Measurements from ENCODE around the gene BRD3.
A peak's percentile ranks its signal among the peaks of the same experiment; 100 is the strongest.

BRD3 gene

GRCh38 chr9:134024828-134025605 is 42.8 kb downstream of the BRD3 start, which contains the start of gene BRD3OS:
BRD3OS (plus strand) TSS chr9:134025481; CDS start chr9:134026748, 1,267 bp downstream.
- peak within 1 kb of the TSS; percentile 92 for H3K4me3 ChIP-seq (ENCODE audit: low read depth, low read length)
- TF ChIP-seq, protein P1, sequence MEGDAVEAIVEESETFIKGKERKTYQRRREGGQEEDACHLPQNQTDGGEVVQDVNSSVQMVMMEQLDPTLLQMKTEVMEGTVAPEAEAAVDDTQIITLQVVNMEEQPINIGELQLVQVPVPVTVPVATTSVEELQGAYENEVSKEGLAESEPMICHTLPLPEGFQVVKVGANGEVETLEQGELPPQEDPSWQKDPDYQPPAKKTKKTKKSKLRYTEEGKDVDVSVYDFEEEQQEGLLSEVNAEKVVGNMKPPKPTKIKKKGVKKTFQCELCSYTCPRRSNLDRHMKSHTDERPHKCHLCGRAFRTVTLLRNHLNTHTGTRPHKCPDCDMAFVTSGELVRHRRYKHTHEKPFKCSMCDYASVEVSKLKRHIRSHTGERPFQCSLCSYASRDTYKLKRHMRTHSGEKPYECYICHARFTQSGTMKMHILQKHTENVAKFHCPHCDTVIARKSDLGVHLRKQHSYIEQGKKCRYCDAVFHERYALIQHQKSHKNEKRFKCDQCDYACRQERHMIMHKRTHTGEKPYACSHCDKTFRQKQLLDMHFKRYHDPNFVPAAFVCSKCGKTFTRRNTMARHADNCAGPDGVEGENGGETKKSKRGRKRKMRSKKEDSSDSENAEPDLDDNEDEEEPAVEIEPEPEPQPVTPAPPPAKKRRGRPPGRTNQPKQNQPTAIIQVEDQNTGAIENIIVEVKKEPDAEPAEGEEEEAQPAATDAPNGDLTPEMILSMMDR (IDR thresholded peaks at IDR 0.05; ENCODE audit: borderline replicate concordance, insufficient read depth, low read depth, low read length) = no peak

- H3K4me3 ChIP-seq (ENCODE audit: low read depth, low read length) = no peak overlapping the region
- TF ChIP-seq, protein P1 (IDR thresholded peaks at IDR 0.05; ENCODE audit: borderline replicate concordance, insufficient read depth, low read depth, low read length) = no peak
Measured at GRCh38 chr9:134024214-134024792, 43.5 kb downstream of the BRD3 start.

- no peak overlapping the region for H3K4me3 ChIP-seq (ENCODE audit: low read depth, low read length)
- TF ChIP-seq, protein P1 (IDR thresholded peaks at IDR 0.05; ENCODE audit: borderline replicate concordance, insufficient read depth, low read depth, low read length) = no peak
Measured at GRCh38 chr9:134014946-134015345, 52.9 kb downstream of the BRD3 start.

GRCh38 chr9:134011401-134011800 is 56.4 kb downstream of the BRD3 start:
- TF ChIP-seq, protein P1 (IDR thresholded peaks at IDR 0.05; ENCODE audit: borderline replicate concordance, insufficient read depth, low read depth, low read length) = no peak
- H3K4me3 ChIP-seq (ENCODE audit: low read depth, low read length) = no peak overlapping the region

- TF ChIP-seq, protein P1 (IDR thresholded peaks at IDR 0.05; ENCODE audit: borderline replicate concordance, insufficient read depth, low read depth, low read length) = no peak
- no peak overlapping the region for H3K4me3 ChIP-seq (ENCODE audit: low read depth, low read length)
Measured at GRCh38 chr9:134010310-134011173, 57.3 kb downstream of the BRD3 start.

- TF ChIP-seq, protein P1 (IDR thresholded peaks at IDR 0.05; ENCODE audit: borderline replicate concordance, insufficient read depth, low read depth, low read length) = no peak
- no peak overlapping the region for H3K4me3 ChIP-seq (ENCODE audit: low read depth, low read length)
Measured at GRCh38 chr9:134007571-134007970, 60.3 kb downstream of the BRD3 start.

Measured in GM12875 (cell line).